ENCODE results near the gene WDR5.

The WDR5 gene

GRCh38 chr9:134159566-134160245 lies 23.8 kb downstream of the WDR5 start:
- DNase-seq: no peak

GRCh38 chr9:134161647-134162046 lies 25.8 kb downstream of the WDR5 start:
- no peak for DNase-seq

GRCh38 chr9:134162212-134162775 lies 26.4 kb downstream of the WDR5 start:
- DNase-seq: no peak

- no peak for DNase-seq
Observed at GRCh38 chr9:134162926-134163370, 27.1 kb downstream of the WDR5 start.

GRCh38 chr9:134163371-134164196 lies 27.7 kb downstream of the WDR5 start:
- DNase-seq: peak; percentile 70

GRCh38 chr9:134164879-134165278 lies 29.0 kb downstream of the WDR5 start:
- no peak for DNase-seq

- DNase-seq: peak; percentile 54
Observed at GRCh38 chr9:134165357-134166315, 29.8 kb downstream of the WDR5 start.

GRCh38 chr9:134166374-134166773 lies 30.5 kb downstream of the WDR5 start:
- DNase-seq: no peak

- DNase-seq: no peak
Observed at GRCh38 chr9:134167530-134167931, 31.6 kb downstream of the WDR5 start.

GRCh38 chr9:134168757-134169550 lies 33.1 kb downstream of the WDR5 start:
- DNase-seq: no peak

- DNase-seq: no peak
Observed at GRCh38 chr9:134169724-134170401, 34.0 kb downstream of the WDR5 start.

- no peak for DNase-seq
Observed at GRCh38 chr9:134170532-134171315, 34.8 kb downstream of the WDR5 start.

- no peak for DNase-seq
Observed at GRCh38 chr9:134171316-134172197, 35.7 kb downstream of the WDR5 start.

- no peak for DNase-seq
Observed at GRCh38 chr9:134172198-134173126, 36.6 kb downstream of the WDR5 start.

GRCh38 chr9:134173127-134174072 lies 37.5 kb downstream of the WDR5 start:
- DNase-seq: no peak

- no peak for DNase-seq
Observed at GRCh38 chr9:134174073-134174449, 38.2 kb downstream of the WDR5 start.
